ENCODE measurements around the gene SUPT3H. TPM values are rescaled to one million over a fixed set of nuclear protein-coding genes. Genes with fewer than 3 reads are reported as not detected.

The SUPT3H gene
- total RNA-seq, 1 donor from 2014 or later, result 13.3 TPM

GRCh38 chr6:45195137-45195536, 182.6 kb downstream of the SUPT3H start:
- no peak for DNase-seq (ENCODE audit: low spot score)
- Mint-ChIP-seq H3K4me3 (ENCODE audit: unreplicated experiment) (no peak overlapping the region), H3K27ac (ENCODE audit: unreplicated experiment) (no peak overlapping the region), H3K36me3 (ENCODE audit: low read depth) (no peaks in the 10 kb centered on the region), H3K9me3 (ENCODE audit: low read depth) (no peaks in the 10 kb centered on the region), H3K4me1 (ENCODE audit: low read depth) (peaks cover 4% of the 10 kb centered on the region), H3K27me3 (ENCODE audit: low read depth) (no peaks in the 10 kb centered on the region)
- TF ChIP-seq CTCF (IDR thresholded peaks at IDR 0.05), result no peak

GRCh38 chr6:45192556-45192955, 185.2 kb downstream of the SUPT3H start:
- DNase-seq (ENCODE audit: low spot score), result no peak
- H3K27ac Mint-ChIP-seq (ENCODE audit: unreplicated experiment), result no peak overlapping the region

GRCh38 chr6:45191414-45191813, 186.3 kb downstream of the SUPT3H start:
- no peaks in the 10 kb centered on the region for H3K36me3 Mint-ChIP-seq (ENCODE audit: low read depth)

More at GRCh38 chr6:45192556-45192955, 185.2 kb downstream of the SUPT3H start:
- no peaks in the 10 kb centered on the region for H3K9me3 Mint-ChIP-seq (ENCODE audit: low read depth)
- H3K36me3 Mint-ChIP-seq (ENCODE audit: low read depth), result no peaks in the 10 kb centered on the region
- no peaks in the 10 kb centered on the region for H3K4me1 Mint-ChIP-seq (ENCODE audit: low read depth)
- no peak for TF ChIP-seq CTCF (IDR thresholded peaks at IDR 0.05)
- H3K27me3 Mint-ChIP-seq (ENCODE audit: low read depth), result no peaks in the 10 kb centered on the region
- H3K4me3 Mint-ChIP-seq (ENCODE audit: unreplicated experiment), result no peak overlapping the region

GRCh38 chr6:45187836-45188235, 189.9 kb downstream of the SUPT3H start:
- H3K27ac Mint-ChIP-seq (ENCODE audit: unreplicated experiment), result no peak overlapping the region
- no peaks in the 10 kb centered on the region for H3K36me3 Mint-ChIP-seq (ENCODE audit: low read depth)
- no peaks in the 10 kb centered on the region for H3K27me3 Mint-ChIP-seq (ENCODE audit: low read depth)
- no peak for DNase-seq (ENCODE audit: low spot score)
- no peak for TF ChIP-seq CTCF (IDR thresholded peaks at IDR 0.05)
- no peak overlapping the region for H3K4me3 Mint-ChIP-seq (ENCODE audit: unreplicated experiment)
- no peaks in the 10 kb centered on the region for H3K9me3 Mint-ChIP-seq (ENCODE audit: low read depth)
- no peaks in the 10 kb centered on the region for H3K4me1 Mint-ChIP-seq (ENCODE audit: low read depth)

More at GRCh38 chr6:45191414-45191813, 186.3 kb downstream of the SUPT3H start:
- H3K4me1 Mint-ChIP-seq (ENCODE audit: low read depth), result no peaks in the 10 kb centered on the region
- no peak overlapping the region for H3K4me3 Mint-ChIP-seq (ENCODE audit: unreplicated experiment)
- H3K27me3 Mint-ChIP-seq (ENCODE audit: low read depth), result no peaks in the 10 kb centered on the region
- no peak for DNase-seq (ENCODE audit: low spot score)
- H3K9me3 Mint-ChIP-seq (ENCODE audit: low read depth), result no peaks in the 10 kb centered on the region
- H3K27ac Mint-ChIP-seq (ENCODE audit: unreplicated experiment), result no peak overlapping the region
- TF ChIP-seq CTCF (IDR thresholded peaks at IDR 0.05), result no peak

GRCh38 chr6:45185403-45186251, 192.1 kb downstream of the SUPT3H start:
- Mint-ChIP-seq H3K36me3 (ENCODE audit: low read depth) (no peaks in the 10 kb centered on the region), H3K27me3 (ENCODE audit: low read depth) (no peaks in the 10 kb centered on the region), H3K4me3 (ENCODE audit: unreplicated experiment) (no peak overlapping the region), H3K9me3 (ENCODE audit: low read depth) (no peaks in the 10 kb centered on the region), H3K4me1 (ENCODE audit: low read depth) (no peaks in the 10 kb centered on the region), H3K27ac (ENCODE audit: unreplicated experiment) (no peak overlapping the region)
- DNase-seq (ENCODE audit: low spot score), result no peak
- TF ChIP-seq CTCF (IDR thresholded peaks at IDR 0.05), result no peak

All from chondrocyte (in vitro differentiated cells).